DND-41 (cell line): ENCODE data around the gene AMIGO2.

Experiments
- ATAC-seq: fragments of 200-7000 bp; cut with Tn5 transposase; 3 replicates; pipeline ENCODE4 v1.9.1; 2021; ENCODE audit warnings: low read depth; ENCODE audit not compliant: insufficient read depth
- DNase-seq: peaks from one replicate; pipeline ENCODE4 v3.0.0-alpha.2; 2020
- H2AFZ ChIP-seq: 2 replicates; pipeline ENCODE4 v1.6.0; 2012; ENCODE audit warnings: low read depth, low read length
- H3K27ac ChIP-seq: 2 replicates; pipeline ENCODE4 v1.5.1; 2012; ENCODE audit warnings: low read length, inconsistent platforms
- H3K27me3 ChIP-seq: fragments of 200-600 bp; sonication (generic); 2 replicates; pipeline ENCODE4 v1.6.0; 2012; ENCODE audit warnings: low read length, mild to moderate bottlenecking, inconsistent platforms; ENCODE audit not compliant: insufficient read depth, poor library complexity
- H3K36me3 ChIP-seq: 2 replicates; pipeline ENCODE4 v1.5.1; 2012; ENCODE audit warnings: low read length, inconsistent platforms; ENCODE audit not compliant: insufficient read depth
- H3K4me1 ChIP-seq: 2 replicates; pipeline ENCODE4 v1.5.1; 2012; ENCODE audit warnings: mild to moderate bottlenecking, low read length; ENCODE audit not compliant: insufficient read depth
- H3K4me2 ChIP-seq: 2 replicates; pipeline ENCODE4 v1.6.0; 2012; ENCODE audit warnings: mild to moderate bottlenecking, moderate library complexity, low read length, inconsistent platforms; ENCODE audit not compliant: insufficient read depth
- H3K4me3 ChIP-seq, 2 experiments: fragments of 200-600 bp in 1 of 2; shearing (Covaris generic) in 1 of 2; 2 replicates each; pipeline ENCODE4 v1.5.1; 2012 to 2016; ENCODE audit warnings: inconsistent platforms in 2 of 2, low read length in 2 of 2, mild to moderate bottlenecking in 2 of 2, low read depth in 1 of 2, moderate library complexity in 1 of 2
- H3K79me2 ChIP-seq: 2 replicates; pipeline ENCODE4 v1.6.0; 2012; ENCODE audit warnings: low read length, inconsistent platforms; ENCODE audit not compliant: insufficient read depth
- H3K9ac ChIP-seq: 2 replicates; pipeline ENCODE4 v1.6.0; 2012; ENCODE audit warnings: low read depth, mild to moderate bottlenecking, inconsistent platforms, low read length, moderate library complexity
- H3K9me3 ChIP-seq: 2 replicates; pipeline ENCODE4 v1.5.1; 2012; ENCODE audit warnings: low read length, moderate library complexity, mild to moderate bottlenecking, inconsistent platforms; ENCODE audit not compliant: insufficient read depth, severe bottlenecking
- H4K20me1 ChIP-seq: 2 replicates; pipeline ENCODE4 v1.6.0; 2012; ENCODE audit warnings: low read length; ENCODE audit not compliant: insufficient read depth
- EZH2 ChIP-seq: IDR thresholded peaks from 3 replicates; pipeline ENCODE4 v1.6.1; 2012; ENCODE audit warnings: borderline replicate concordance, low read depth, mild to moderate bottlenecking, moderate library complexity, low read length, inconsistent platforms; ENCODE audit not compliant: severe bottlenecking
- TF ChIP-seq, protein P1 (sequence below): IDR thresholded peaks from 2 replicates; pipeline ENCODE4 v1.5.1; 2012; ENCODE audit warnings: borderline replicate concordance, low read length, moderate library complexity, mild to moderate bottlenecking; ENCODE audit not compliant: poor library complexity, severe bottlenecking; ENCODE audit errors: extremely low read depth

Gene AMIGO2

DNA sequence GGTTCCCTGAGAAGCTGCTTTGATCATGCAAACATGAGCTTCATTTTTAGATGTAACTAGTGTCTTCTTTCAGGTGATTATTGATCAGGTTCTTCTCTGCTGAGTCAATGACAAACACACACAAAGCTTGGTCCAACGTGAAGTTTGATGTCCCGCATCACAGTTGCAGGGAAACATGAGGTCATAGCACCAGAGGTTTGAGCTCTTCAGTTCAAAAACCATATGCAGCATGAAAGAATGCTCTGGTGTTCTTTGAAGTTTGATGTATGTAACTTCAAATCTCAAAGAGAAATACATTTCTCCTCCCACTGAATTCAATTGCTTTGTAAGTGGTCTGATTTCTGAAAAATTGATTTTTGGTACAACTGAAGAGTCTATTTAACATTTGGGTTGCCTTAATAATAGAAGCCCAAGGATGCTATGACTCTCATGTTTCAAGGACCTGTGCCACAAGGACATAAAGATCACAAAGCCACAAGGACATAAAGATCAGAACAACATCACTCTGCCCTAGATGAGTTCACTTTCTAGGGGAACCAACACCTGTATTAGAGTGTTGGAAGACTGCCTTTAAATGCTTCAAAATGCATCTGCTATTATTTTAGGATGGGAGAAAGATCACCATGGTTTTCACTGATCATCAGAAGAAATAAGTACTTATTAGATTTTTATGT is 31.1 kb upstream of the AMIGO2 start:
- no peak for DNase-seq
- H3K79me2 ChIP-seq = no peaks in the 10 kb centered on the region
- no peaks in the 10 kb centered on the region for H3K36me3 ChIP-seq
- H3K4me2 ChIP-seq = no peak overlapping the region
- ATAC-seq = no peak
- H3K9ac ChIP-seq = no peak overlapping the region
- TF ChIP-seq, protein P1, sequence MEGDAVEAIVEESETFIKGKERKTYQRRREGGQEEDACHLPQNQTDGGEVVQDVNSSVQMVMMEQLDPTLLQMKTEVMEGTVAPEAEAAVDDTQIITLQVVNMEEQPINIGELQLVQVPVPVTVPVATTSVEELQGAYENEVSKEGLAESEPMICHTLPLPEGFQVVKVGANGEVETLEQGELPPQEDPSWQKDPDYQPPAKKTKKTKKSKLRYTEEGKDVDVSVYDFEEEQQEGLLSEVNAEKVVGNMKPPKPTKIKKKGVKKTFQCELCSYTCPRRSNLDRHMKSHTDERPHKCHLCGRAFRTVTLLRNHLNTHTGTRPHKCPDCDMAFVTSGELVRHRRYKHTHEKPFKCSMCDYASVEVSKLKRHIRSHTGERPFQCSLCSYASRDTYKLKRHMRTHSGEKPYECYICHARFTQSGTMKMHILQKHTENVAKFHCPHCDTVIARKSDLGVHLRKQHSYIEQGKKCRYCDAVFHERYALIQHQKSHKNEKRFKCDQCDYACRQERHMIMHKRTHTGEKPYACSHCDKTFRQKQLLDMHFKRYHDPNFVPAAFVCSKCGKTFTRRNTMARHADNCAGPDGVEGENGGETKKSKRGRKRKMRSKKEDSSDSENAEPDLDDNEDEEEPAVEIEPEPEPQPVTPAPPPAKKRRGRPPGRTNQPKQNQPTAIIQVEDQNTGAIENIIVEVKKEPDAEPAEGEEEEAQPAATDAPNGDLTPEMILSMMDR = no peak
- TF ChIP-seq EZH2 = no peak
- H3K9me3 ChIP-seq = no peaks in the 10 kb centered on the region
- H3K27me3 ChIP-seq = no peaks in the 10 kb centered on the region
- H4K20me1 ChIP-seq = no peaks in the 10 kb centered on the region
- H2AFZ ChIP-seq = no peak overlapping the region
- no peak overlapping the region for H3K27ac ChIP-seq
- no peak overlapping the region for H3K4me3 ChIP-seq
- no peaks in the 10 kb centered on the region for H3K4me1 ChIP-seq

- ATAC-seq (no peak), DNase-seq (no peak)
- no peaks in the 10 kb centered on the region for H3K27me3 ChIP-seq
- no peak overlapping the region for H3K9ac ChIP-seq
- no peaks in the 10 kb centered on the region for H3K4me1 ChIP-seq
- H3K27ac ChIP-seq = no peak overlapping the region
- TF ChIP-seq EZH2 = no peak
- TF ChIP-seq, protein P1 = no peak
- no peak overlapping the region for H3K4me2 ChIP-seq
- H4K20me1 ChIP-seq = no peaks in the 10 kb centered on the region
- no peak overlapping the region for H2AFZ ChIP-seq
- no peaks in the 10 kb centered on the region for H3K36me3 ChIP-seq
- H3K4me3 ChIP-seq = no peak overlapping the region
- no peaks in the 10 kb centered on the region for H3K9me3 ChIP-seq
- no peaks in the 10 kb centered on the region for H3K79me2 ChIP-seq
These were observed 30.3 kb upstream of the AMIGO2 start for GRCh38 chr12:47110011-47110541.

- no peak overlapping the region for H3K4me3 ChIP-seq
- DNase-seq (no peak), ATAC-seq (no peak)
- no peaks in the 10 kb centered on the region for H3K79me2 ChIP-seq
- H3K9me3 ChIP-seq = no peaks in the 10 kb centered on the region
- no peaks in the 10 kb centered on the region for H3K4me1 ChIP-seq
- no peak overlapping the region for H3K4me2 ChIP-seq
- H4K20me1 ChIP-seq = no peaks in the 10 kb centered on the region
- H3K36me3 ChIP-seq = no peaks in the 10 kb centered on the region
- no peak for TF ChIP-seq EZH2
- TF ChIP-seq, protein P1 = no peak
- no peak overlapping the region for H2AFZ ChIP-seq
- no peaks in the 10 kb centered on the region for H3K27me3 ChIP-seq
- no peak overlapping the region for H3K27ac ChIP-seq
- no peak overlapping the region for H3K9ac ChIP-seq
These were observed 28.2 kb upstream of the AMIGO2 start for GRCh38 chr12:47107926-47108325.
